Right lobe of liver (tissue), 4 donors: Measurements from ENCODE around the gene STAT5B.

Experiments
- CTCF ChIP-seq, 4 donors: fragments of 200-600 bp in 3 of 4; fragments of 450-650 bp in 1 of 4; IDR thresholded peaks; one replicate each; pipeline versions ENCODE4 v1.5.1 to v1.8.0; 2016 to 2022; ENCODE audit warnings: antibody characterized with exemption in 4 of 4, mild to moderate bottlenecking in 2 of 4
- POLR2A ChIP-seq: fragments of 450-650 bp; IDR thresholded peaks from one replicate; pipeline ENCODE4 v1.6.1; 2017; ENCODE audit warnings: antibody characterized with exemption, mild to moderate bottlenecking
- donor health status: DM: no; HTN: no; CAD: no.
- donor health status: DM: no; HTN: no; CAD: no.
- donor health status: DM: no; HTN: yes; CAD: no.

- TF ChIP-seq CTCF (IDR thresholded peaks at IDR 0.05) (no peak), POLR2A (no peak)
Measured at GRCh38 chr17:42233156-42233555, 43.0 kb downstream of the STAT5B start.
